Large intestine (tissue), 3 donors: ENCODE data around the gene PLK5. TPM values are rescaled to one million over a fixed set of nuclear protein-coding genes. Genes with fewer than 3 reads are reported as not detected.
"Not testable (repeated sequence)": the region's sequence is repeated elsewhere in the genome, so short reads cannot be mapped to it uniquely, and the experiment has no call there.

Experiments used
- DNase-seq, 2 donors: peaks; one replicate each; pipeline versions ENCODE4 v3.0.0 to v3.0.0-alpha.2; 2013
- H3K27ac ChIP-seq: one replicate; pipeline ENCODE4 v1.5.1; 2013; ENCODE audit warnings: low read length
- H3K27me3 ChIP-seq: 2 replicates; pipeline ENCODE4 v1.6.1; 2013; ENCODE audit warnings: low read length; ENCODE audit not compliant: control insufficient read depth, insufficient read depth
- H3K36me3 ChIP-seq: 2 replicates; pipeline ENCODE4 v1.6.1; 2013; ENCODE audit warnings: low read length; ENCODE audit not compliant: control insufficient read depth, insufficient read depth
- H3K4me1 ChIP-seq: one replicate; pipeline ENCODE4 v1.6.1; 2013; ENCODE audit warnings: low read length; ENCODE audit not compliant: control insufficient read depth, insufficient read depth
- H3K4me3 ChIP-seq: one replicate; pipeline ENCODE4 v1.5.1; 2013; ENCODE audit warnings: low read length
- H3K9me3 ChIP-seq: one replicate; pipeline ENCODE4 v1.6.1; 2013; ENCODE audit warnings: mild to moderate bottlenecking, low read depth, low read length, moderate library complexity; ENCODE audit not compliant: control insufficient read depth
- WGBS: methylation state at CpG from one replicate; pipeline ENCODE4 v1.1.5; 2013; ENCODE audit warnings: low lambda C conversion rate; ENCODE audit not compliant: insufficient coverage; 5-methylcytosine and 5-hydroxymethylcytosine counted together
- polyA plus RNA-seq: library from polyadenylated mRNA; unstranded; fragments of 120-200 nt; gene quantifications from one replicate; pipeline ENCODE4 v1.2.1, GENCODE V29; 2013

PLK5 gene
- polyA plus RNA-seq, 1 donor: 0.09 TPM

- H3K4me3 ChIP-seq: no peak overlapping the region
- peaks cover 39% of the 10 kb centered on the region for H3K27me3 ChIP-seq
- H3K4me1 ChIP-seq: no peaks in the 10 kb centered on the region
- peaks cover 7% of the 10 kb centered on the region for H3K9me3 ChIP-seq
- no peaks in the 10 kb centered on the region for H3K36me3 ChIP-seq
- no peak overlapping the region for H3K27ac ChIP-seq
- no CpG with 5 or more reads among the region's 4 CpGs for WGBS
- no peak for DNase-seq
Observed at GRCh38 chr19:1518471-1518870, 5.4 kb upstream of the PLK5 start.

DNA sequence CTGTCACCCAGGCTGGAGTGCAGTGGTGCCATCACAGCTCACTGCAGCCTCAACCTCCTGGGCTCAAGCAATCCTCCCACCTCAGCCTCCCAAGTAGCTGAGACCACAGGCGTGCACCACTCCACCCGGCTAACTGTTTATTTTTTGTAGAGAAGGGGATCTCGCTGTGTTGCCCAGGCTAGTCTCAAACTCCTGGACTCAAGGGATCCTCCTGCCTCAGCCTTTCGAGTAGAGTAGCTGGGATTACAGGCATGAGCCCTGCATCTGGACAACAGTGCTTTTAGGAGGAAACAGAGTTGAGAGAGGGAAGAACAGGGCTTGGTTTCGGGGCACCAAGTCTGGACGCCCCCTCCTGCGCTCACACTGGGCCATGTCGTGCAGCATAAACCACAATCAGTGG lies 4.1 kb upstream of the PLK5 start:
- H3K27ac ChIP-seq, H3K4me3 ChIP-seq, DNase-seq, H3K9me3 ChIP-seq, H3K36me3 ChIP-seq, H3K4me1 ChIP-seq: not testable (repeated sequence)
- peaks cover 42% of the 10 kb centered on the region for H3K27me3 ChIP-seq
- WGBS: no CpG with 5 or more reads among the region's 8 CpGs

DNA sequence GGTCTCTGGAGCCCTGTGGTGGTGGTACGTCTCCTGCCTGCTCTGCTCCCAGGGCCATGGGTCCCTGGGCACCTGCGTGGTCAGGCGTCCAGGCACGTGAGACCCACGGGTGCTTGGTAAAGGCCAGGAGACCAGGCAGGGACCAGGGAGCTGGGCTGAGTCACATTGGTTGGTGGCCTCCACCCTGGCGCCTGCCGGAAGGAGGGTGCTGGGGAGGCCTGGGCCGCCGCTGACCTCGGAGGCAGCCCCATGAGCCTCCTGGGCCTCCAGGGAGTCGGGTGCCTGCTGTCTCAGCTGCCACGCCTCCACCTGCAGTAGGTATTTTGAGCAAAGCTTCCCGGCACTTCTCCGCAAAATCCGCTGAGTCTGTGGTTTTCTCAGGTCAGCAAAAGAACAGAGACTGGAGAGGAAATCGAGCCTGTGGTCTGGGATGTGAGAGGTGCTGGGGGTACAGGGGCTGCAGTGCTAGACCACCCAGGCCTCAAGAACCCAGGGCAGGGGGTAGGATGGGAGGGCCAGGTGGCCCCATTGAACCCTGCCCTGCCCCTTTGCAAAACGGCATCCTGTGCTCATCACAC lies 3.6 kb upstream of the PLK5 start:
- Histone ChIP-seq H3K9me3 (peaks cover 7% of the 10 kb centered on the region), H3K27me3 (peaks cover 46% of the 10 kb centered on the region), H3K36me3 (no peaks in the 10 kb centered on the region), H3K4me3 (no peak overlapping the region), H3K4me1 (no peaks in the 10 kb centered on the region), H3K27ac (no peak overlapping the region)
- 80% methylated on average over 1 of the region's 17 CpGs for WGBS
- DNase-seq: no peak

DNA sequence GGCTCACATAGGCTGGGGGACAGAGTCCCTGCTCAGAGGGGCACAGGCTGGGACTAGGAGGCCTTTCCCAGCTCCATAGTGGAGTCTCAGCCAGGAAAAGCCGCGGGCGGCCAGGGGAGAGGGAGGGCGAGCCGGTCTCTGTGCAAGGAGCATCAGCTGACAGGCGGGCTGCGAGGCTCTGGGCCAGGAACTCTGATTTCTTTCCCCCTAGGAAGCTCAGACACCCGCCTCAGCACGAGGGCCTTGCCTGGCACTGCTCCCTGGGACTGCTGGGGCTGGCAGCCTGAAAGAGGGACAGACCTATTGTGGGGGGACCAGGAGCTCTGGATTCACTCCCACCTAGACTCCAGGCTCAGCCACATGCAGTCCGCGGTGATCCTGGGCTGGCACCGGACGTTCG lies 2.2 kb upstream of the PLK5 start:
- H3K36me3 ChIP-seq: no peaks in the 10 kb centered on the region
- no CpG with 5 or more reads among the region's 14 CpGs for WGBS
- H3K27me3 ChIP-seq: peaks cover 52% of the 10 kb centered on the region
- H3K27ac ChIP-seq: no peak overlapping the region
- DNase-seq: no peak
- H3K9me3 ChIP-seq: peaks cover 3% of the 10 kb centered on the region
- H3K4me1 ChIP-seq: no peaks in the 10 kb centered on the region
- no peak overlapping the region for H3K4me3 ChIP-seq

GRCh38 chr19:1522061-1522460 lies 1.8 kb upstream of the PLK5 start:
- Histone ChIP-seq H3K27ac (no peak overlapping the region), H3K4me3 (no peak overlapping the region), H3K36me3 (no peaks in the 10 kb centered on the region), H3K27me3 (peaks cover 48% of the 10 kb centered on the region), H3K4me1 (no peaks in the 10 kb centered on the region), H3K9me3 (peaks cover 3% of the 10 kb centered on the region)
- WGBS: no CpG with 5 or more reads among the region's 10 CpGs
- DNase-seq: no peak

- H3K27me3 ChIP-seq: peaks cover 48% of the 10 kb centered on the region
- WGBS: no CpG with 5 or more reads among the region's 18 CpGs
- H3K9me3 ChIP-seq: peaks cover 3% of the 10 kb centered on the region
Observed at GRCh38 chr19:1522838-1523237, 1.0 kb upstream of the PLK5 start.

DNA sequence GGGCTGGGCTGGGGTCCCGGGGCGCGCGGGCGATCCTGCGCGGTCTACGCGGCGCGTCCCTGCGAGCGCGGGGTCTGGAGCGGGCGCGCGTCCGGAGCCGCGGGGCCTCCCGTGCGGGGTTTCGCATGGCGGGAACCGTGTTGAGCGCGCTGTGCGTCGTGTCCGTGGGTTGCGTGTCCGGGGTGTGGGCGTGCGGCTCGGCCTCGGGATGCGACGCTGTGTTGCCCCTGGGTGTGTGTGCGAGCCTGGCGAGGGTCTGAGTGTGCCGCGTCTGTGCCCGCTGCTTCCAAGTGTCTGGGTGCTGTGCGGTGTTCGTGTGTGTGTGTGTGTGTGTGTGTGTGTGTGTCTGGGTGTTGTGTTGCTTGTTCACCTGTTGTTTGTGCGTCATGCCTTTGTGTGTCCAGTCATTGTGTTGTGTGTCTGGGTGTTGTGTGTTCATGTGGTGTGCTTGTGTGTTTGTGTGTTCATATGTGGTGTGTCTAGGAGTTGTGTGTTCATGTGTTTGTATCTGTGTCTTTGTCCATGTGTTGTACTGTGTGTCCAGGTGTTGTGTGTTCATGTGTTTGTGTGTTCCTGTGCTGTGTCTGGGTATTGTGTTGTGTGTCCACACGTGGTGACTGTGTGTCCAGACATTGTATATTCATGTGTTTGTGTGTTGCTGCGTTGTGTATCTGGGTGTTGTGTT lies 552 bp downstream of the PLK5 start:
- peaks cover 3% of the 10 kb centered on the region for H3K9me3 ChIP-seq
- no peaks in the 10 kb centered on the region for H3K4me1 ChIP-seq
- no peak for DNase-seq
- no peak overlapping the region for H3K27ac ChIP-seq
- no peaks in the 10 kb centered on the region for H3K36me3 ChIP-seq
- peaks cover 42% of the 10 kb centered on the region for H3K27me3 ChIP-seq
- no CpG with 5 or more reads among the region's 49 CpGs for WGBS
- H3K4me3 ChIP-seq: no peak overlapping the region

More at GRCh38 chr19:1522838-1523237, 1.0 kb upstream of the PLK5 start:
- no peak for DNase-seq
- no peaks in the 10 kb centered on the region for H3K36me3 ChIP-seq
- no peak overlapping the region for H3K4me3 ChIP-seq
- H3K4me1 ChIP-seq: no peaks in the 10 kb centered on the region
- no peak overlapping the region for H3K27ac ChIP-seq

- Histone ChIP-seq H3K36me3 (no peaks in the 10 kb centered on the region), H3K4me3 (no peak overlapping the region), H3K27me3 (peaks cover 42% of the 10 kb centered on the region), H3K9me3 (peaks cover 3% of the 10 kb centered on the region), H3K27ac (no peak overlapping the region), H3K4me1 (no peaks in the 10 kb centered on the region)
- no CpG with 5 or more reads among the region's 17 CpGs for WGBS
- DNase-seq: no peak
Observed at GRCh38 chr19:1524972-1525325, 1.1 kb downstream of the PLK5 start.

- H3K36me3 ChIP-seq: no peaks in the 10 kb centered on the region
- no CpG with 5 or more reads among the region's 31 CpGs for WGBS
- H3K27ac ChIP-seq: no peak overlapping the region
- H3K4me3 ChIP-seq: no peak overlapping the region
- peaks cover 3% of the 10 kb centered on the region for H3K9me3 ChIP-seq
- H3K4me1 ChIP-seq: no peaks in the 10 kb centered on the region
- DNase-seq: no peak
- H3K27me3 ChIP-seq: peaks cover 42% of the 10 kb centered on the region
Observed at GRCh38 chr19:1525343-1525742, 1.5 kb downstream of the PLK5 start.

DNA sequence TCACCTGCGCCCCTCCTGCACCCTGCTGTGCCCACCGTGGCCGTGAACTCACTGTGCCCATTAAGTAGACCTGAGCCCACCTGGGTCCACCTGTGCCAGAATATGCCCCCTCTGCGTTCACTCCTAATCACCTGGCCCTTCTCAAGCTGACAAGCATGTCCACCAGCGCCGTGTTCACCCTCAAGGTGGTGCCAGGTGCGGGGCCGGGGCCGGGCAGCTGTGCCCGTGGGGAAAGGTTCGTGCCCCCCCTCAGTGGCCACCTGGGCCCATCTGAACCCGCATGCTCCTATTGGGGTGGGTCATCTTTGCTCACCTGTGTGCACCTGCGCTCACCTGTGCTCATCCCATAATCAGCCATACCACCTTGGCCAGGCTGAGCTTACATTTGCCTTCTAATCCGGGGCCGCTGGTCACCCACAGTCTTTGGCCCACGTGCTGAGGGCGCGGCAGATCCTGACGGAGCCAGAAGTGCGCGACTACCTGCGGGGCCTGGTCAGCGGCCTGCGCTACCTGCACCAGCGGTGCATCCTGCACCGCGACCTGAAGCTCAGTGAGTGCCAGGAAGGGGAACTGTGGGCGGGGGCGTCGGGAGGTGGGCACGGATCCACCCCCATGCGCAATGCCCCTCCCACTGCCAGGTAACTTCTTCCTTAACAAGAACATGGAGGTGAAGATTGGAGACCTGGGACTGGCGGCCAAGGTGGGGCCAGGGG lies 2.3 kb downstream of the PLK5 start:
- no peak for DNase-seq
- H3K36me3 ChIP-seq: no peaks in the 10 kb centered on the region
- H3K4me1 ChIP-seq: no peaks in the 10 kb centered on the region
- no peak overlapping the region for H3K4me3 ChIP-seq
- no peak overlapping the region for H3K27ac ChIP-seq
- no CpG with 5 or more reads among the region's 33 CpGs for WGBS
- H3K27me3 ChIP-seq: peaks cover 42% of the 10 kb centered on the region
- H3K9me3 ChIP-seq: peaks cover 3% of the 10 kb centered on the region
